ENCODE measurements around the gene HOMER1. TPM values are rescaled to one million over a fixed set of nuclear protein-coding genes. Genes with fewer than 3 reads are reported as not detected.

Gene HOMER1
- total and polyA plus RNA-seq, 9 of the 15 experiments (the other 6 are each of a cell fraction or from before 2014, with no cell fraction given) = 6.3 to 39.9 (median 9.9) TPM

GRCh38 chr5:79514391-79515105 lies 614 bp upstream of the HOMER1 start (continued):
- peak; percentile 85 for TF ChIP-seq ZBTB40 (IDR thresholded peaks at IDR 0.05)
- TF ChIP-seq ZBTB40 (CRISPR knock-in tag; IDR thresholded peaks at IDR 0.05) = no peak
- 0 out of 4 replicates have a peak, but pooled peaks of 1 of the 2 experiments have one; percentile 6 for TF ChIP-seq MLLT1 (IDR thresholded peaks at IDR 0.05)
- TF ChIP-seq LARP7 (IDR thresholded peaks at IDR 0.05) = no peak
- peak; percentile 91; the same call in 1 of the 2 replicates for TF ChIP-seq ELK1 (CRISPR knock-in tag; IDR thresholded peaks at IDR 0.05)
- TF ChIP-seq ZNF584 (CRISPR knock-in tag; IDR thresholded peaks at IDR 0.05; ENCODE audit: low read depth) = 0 out of 2 replicates have a peak, but pooled peaks have one; percentile 21
- TF ChIP-seq PHB (CRISPR knock-in tag; IDR thresholded peaks at IDR 0.05) = no peak
- no peak for TF ChIP-seq CGGBP1 (CRISPR knock-in tag; IDR thresholded peaks at IDR 0.05)
- peak; percentile 89 for TF ChIP-seq EP400 (IDR thresholded peaks at IDR 0.05)
- no peak for TF ChIP-seq CHAMP1 (IDR thresholded peaks at IDR 0.05)
- TF ChIP-seq TAF15 (IDR thresholded peaks at IDR 0.05; ENCODE audit: low read depth, low read length) = no peak
- TF ChIP-seq KLF16 (IDR thresholded peaks at IDR 0.05) = peak; percentile 10; the same call in 1 of the 2 replicates
- no peak for TF ChIP-seq ZFP1 (CRISPR knock-in tag; IDR thresholded peaks at IDR 0.05)
